GM19395 (cell line): ENCODE data around the gene CLCF1.

ENCODE experiments used
- ATAC-seq: cut with Tn5 transposase; IDR thresholded peaks from one replicate; pipeline ENCODE4 v1.9.1; 2021; ENCODE audit warnings: mild to moderate bottlenecking, moderate library complexity; ENCODE audit not compliant: unreplicated experiment

Gene CLCF1

GRCh38 chr11:67396587-67397389, 23.4 kb upstream of the CLCF1 start:
- no peak for ATAC-seq

- no peak for ATAC-seq
Observed at GRCh38 chr11:67396259-67396581, 22.8 kb upstream of the CLCF1 start.

GRCh38 chr11:67395555-67396258, 22.3 kb upstream of the CLCF1 start:
- ATAC-seq, result no peak

- ATAC-seq, result no peak
Observed at GRCh38 chr11:67393990-67394389, 20.6 kb upstream of the CLCF1 start.

GRCh38 chr11:67393437-67393836, 20.0 kb upstream of the CLCF1 start:
- no peak for ATAC-seq

- peak; percentile 5 for ATAC-seq
Observed at GRCh38 chr11:67392183-67392715, 18.9 kb upstream of the CLCF1 start.

GRCh38 chr11:67391304-67392182, 18.1 kb upstream of the CLCF1 start, which contains the start of gene RAD9A:
Gene RAD9A, plus strand, starts transcription at chr11:67391986. Its CDS starts 59 bp downstream, at chr11:67392045.
- ATAC-seq, result peak; percentile 57

GRCh38 chr11:67390947-67391303, 17.5 kb upstream of the CLCF1 start:
- no peak for ATAC-seq

GRCh38 chr11:67389477-67389876, 16.1 kb upstream of the CLCF1 start:
- ATAC-seq, result no peak

GRCh38 chr11:67387518-67387917, 14.1 kb upstream of the CLCF1 start:
- no peak for ATAC-seq

GRCh38 chr11:67387069-67387468, 13.7 kb upstream of the CLCF1 start:
- ATAC-seq, result no peak

GRCh38 chr11:67384851-67385366, 11.5 kb upstream of the CLCF1 start:
- ATAC-seq, result no peak

GRCh38 chr11:67382276-67383136, 9.1 kb upstream of the CLCF1 start:
- ATAC-seq, result peak; percentile 59

- ATAC-seq, result no peak
Observed at GRCh38 chr11:67381244-67381972, 8.0 kb upstream of the CLCF1 start.

GRCh38 chr11:67379061-67380058, 6.0 kb upstream of the CLCF1 start:
- no peak for ATAC-seq

GRCh38 chr11:67378544-67378943, 5.1 kb upstream of the CLCF1 start:
- no peak for ATAC-seq

GRCh38 chr11:67376873-67377808, 3.7 kb upstream of the CLCF1 start:
- ATAC-seq, result no peak
